22Rv1 (cell line): ENCODE data around the gene PLCB3.

ENCODE experiments used
- H3K27ac ChIP-seq: fragments of 450-650 bp; 2 replicates; pipeline ENCODE4 v1.5.1; 2017
- ZFX ChIP-seq: fragments of 450-650 bp; IDR thresholded peaks from 2 replicates; pipeline ENCODE4 v1.6.1; 2017; ENCODE audit warnings: antibody characterized with exemption, borderline replicate concordance
- TF ChIP-seq, protein P1 (sequence below): fragments of 450-650 bp; IDR thresholded peaks from 2 replicates; pipeline ENCODE4 v1.5.1; 2017; ENCODE audit warnings: mild to moderate bottlenecking

PLCB3 gene

DNA sequence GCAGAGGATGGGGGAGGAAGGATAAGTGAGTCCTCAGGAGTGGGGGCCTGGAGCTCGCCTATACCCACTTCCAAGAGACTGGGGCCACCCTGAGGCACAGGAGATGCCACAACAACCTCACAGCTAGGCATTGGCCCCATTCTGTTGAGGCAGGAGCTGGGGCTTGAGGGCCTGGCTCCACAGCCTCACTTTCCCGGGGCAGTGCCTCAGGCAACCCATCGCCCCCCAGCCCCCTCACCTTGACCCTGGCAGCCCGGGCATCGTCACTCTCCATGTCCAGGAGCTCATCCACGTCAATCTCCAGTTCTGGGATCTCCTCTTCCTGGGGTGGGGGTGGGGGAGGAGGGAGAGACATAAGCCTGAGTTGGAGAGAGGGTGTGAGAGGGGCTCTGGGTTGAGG is 6.4 kb upstream of the PLCB3 start:
- TF ChIP-seq ZFX: no peak
- TF ChIP-seq, protein P1, sequence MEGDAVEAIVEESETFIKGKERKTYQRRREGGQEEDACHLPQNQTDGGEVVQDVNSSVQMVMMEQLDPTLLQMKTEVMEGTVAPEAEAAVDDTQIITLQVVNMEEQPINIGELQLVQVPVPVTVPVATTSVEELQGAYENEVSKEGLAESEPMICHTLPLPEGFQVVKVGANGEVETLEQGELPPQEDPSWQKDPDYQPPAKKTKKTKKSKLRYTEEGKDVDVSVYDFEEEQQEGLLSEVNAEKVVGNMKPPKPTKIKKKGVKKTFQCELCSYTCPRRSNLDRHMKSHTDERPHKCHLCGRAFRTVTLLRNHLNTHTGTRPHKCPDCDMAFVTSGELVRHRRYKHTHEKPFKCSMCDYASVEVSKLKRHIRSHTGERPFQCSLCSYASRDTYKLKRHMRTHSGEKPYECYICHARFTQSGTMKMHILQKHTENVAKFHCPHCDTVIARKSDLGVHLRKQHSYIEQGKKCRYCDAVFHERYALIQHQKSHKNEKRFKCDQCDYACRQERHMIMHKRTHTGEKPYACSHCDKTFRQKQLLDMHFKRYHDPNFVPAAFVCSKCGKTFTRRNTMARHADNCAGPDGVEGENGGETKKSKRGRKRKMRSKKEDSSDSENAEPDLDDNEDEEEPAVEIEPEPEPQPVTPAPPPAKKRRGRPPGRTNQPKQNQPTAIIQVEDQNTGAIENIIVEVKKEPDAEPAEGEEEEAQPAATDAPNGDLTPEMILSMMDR: no peak
- peak overlapping the region; percentile 97 for H3K27ac ChIP-seq

DNA sequence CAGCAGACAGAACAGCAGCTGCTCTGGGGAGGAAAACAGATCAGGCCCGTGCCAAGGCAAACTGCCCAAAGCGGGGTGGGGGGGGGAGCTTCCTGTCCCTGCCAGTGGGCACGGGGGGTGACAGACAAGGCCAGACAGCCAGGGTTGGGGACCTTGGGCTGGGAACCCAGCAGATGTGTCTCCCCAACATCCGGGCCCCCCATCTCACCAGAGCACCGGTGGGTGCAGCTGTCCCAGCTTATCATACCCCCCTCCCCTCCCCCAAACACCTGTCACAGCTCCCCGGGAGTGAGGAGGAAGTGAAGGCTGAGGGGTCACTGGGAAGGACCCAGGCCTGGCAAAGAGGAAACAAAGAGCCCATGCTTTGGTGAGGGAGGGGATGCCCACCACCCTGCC is 5.9 kb upstream of the PLCB3 start:
- peak overlapping the region; percentile 97 for H3K27ac ChIP-seq
- TF ChIP-seq, protein P1: no peak
- TF ChIP-seq ZFX: no peak

DNA sequence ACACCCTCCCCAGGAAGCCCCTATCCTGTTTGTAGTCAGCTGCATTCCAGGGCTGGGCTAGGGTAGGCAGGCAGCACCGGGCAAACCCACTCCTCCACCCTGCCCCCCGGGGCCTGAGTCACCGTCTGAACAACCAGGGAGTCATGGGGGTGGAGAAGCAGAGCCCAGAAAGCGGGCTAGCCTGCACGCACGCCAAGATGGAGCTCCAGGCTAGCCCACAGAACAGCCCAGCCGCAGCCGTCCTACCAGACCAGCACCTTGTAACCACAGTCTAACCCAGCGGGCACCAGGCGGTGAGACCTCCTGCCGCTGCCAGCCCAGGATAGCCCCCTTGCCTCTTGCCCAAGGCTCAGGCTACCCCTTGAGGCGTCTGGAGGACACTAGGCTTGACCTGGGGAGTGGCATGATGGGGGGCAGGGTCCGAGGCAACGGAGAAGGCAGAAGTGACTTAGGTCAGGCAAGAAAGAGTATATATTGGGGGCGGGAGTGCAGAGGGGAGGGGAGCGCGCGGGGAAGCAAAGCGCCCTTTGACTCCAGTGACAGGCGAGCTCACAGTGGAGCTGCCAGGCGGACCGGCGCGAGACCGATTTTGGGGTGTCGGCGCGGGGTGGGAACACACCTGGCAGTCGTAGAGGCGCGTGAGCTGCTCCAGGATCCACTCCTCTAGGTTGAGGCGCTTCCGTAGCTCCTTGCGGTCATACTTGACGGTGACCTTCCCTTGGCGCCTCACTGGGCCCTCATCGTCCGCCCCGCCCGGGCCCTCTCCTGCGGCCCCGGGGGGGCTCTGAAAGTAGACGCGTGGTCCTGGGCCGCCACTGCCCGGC is 5.3 kb upstream of the PLCB3 start:
- H3K27ac ChIP-seq: peak overlapping the region; percentile 97
- TF ChIP-seq, protein P1: no peak
- no peak for TF ChIP-seq ZFX

DNA sequence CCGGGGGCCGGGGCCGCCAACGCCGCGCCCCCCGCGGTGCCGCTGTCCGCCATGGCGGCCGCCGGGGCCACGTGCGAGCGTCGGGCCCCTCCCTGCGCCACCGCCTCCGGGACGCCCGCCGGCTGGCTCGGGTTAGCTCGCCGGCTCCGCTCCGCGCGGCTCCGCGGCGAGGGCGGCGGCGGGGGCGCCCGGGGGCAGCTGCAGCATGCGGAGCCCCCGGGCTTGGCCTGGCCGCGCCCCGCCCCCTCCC is 4.8 kb upstream of the PLCB3 start:
- H3K27ac ChIP-seq: peak overlapping the region; percentile 97

DNA sequence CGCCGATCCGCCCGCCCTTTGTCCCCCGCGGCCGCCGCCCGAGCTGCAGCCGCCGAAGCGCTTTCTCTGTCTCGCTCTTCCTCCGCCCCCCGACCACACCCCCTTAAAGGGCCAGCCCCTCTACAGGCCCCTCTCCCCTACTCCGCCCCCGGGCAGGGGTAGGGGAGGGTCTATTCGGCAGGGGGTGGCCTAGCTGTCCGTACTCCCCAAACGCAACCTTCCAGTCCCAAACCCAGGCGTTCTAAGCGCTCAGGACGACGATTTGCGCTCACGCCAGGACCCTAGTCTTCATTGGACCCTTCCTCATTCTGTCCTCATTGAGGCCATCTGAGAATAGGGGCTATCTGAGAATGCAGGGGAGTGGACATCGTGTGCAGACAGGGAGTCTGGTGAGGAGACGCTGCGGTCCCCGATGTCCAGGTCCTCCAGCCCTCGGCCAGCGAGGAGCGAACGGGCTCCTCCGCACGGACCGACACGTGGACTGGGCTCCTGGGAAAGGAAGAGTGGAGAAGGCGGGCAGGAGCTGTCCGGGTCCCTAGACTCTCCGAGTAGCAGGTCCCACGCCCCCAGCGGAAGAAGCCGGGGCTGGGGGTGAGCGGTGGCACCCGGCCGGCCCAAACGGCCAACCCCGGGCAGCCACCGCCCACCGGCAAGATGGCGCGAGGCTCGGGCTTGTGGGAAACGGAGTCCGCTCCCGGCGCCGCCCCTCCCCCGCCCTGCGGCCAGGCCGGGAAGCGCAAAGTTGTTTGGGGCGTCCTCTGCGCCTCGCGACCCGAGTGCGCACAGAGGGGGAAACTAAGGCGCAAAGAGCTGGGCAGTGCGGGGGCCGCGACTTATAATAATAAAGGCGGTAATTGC is 4.2 kb upstream of the PLCB3 start, which contains the start of gene PPP1R14B:
Gene PPP1R14B, minus strand, starts transcription at position 73 of the 858 bp plus-strand sequence. CDS start 270 bp downstream, outside the sequence.
- peak within 1 kb of the TSS; percentile 97 for H3K27ac ChIP-seq
- TF ChIP-seq ZFX: no peak
- TF ChIP-seq, protein P1: 0 out of 2 replicates have a peak, but pooled peaks have one; percentile 16

DNA sequence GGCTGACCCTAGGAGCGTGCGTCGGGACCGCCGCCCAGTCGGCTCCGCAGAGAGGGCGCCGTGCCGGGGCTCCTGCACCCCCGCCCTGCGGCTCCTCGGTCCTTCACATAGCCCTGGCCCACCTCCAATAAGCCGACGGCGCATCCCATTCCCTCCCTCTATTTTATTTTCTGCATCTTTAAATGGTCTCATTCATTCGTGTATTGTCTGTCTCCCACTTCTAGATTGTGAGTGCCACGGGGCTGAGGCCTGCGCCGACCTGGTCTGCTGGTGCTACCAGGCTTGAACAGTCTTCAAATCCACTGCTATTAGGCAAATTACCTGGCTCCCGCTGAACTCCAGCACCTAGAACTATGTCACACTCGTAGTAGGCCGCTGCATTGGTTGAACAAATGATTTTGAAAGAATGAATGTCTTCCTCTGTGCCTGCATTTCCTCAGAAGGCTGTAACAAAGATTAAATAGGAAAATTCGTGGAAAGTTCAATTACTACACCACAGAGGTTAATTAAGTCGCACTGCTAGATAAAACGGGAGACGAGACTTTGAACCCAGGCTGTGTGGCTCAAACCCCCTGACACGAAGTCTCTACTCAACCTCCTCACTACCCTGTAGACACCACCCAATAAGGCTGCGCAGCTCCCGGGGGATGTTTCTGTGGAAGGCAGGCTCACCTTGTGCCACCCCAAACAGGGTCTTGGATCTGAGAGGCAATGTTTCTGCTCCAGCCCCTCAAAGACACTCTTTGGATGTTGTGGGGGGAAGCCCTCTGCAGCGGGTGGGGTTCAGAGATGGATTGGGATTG is 3.4 kb upstream of the PLCB3 start:
- peak overlapping the region; percentile 97 for H3K27ac ChIP-seq
- TF ChIP-seq, protein P1: no peak
- TF ChIP-seq ZFX: no peak

DNA sequence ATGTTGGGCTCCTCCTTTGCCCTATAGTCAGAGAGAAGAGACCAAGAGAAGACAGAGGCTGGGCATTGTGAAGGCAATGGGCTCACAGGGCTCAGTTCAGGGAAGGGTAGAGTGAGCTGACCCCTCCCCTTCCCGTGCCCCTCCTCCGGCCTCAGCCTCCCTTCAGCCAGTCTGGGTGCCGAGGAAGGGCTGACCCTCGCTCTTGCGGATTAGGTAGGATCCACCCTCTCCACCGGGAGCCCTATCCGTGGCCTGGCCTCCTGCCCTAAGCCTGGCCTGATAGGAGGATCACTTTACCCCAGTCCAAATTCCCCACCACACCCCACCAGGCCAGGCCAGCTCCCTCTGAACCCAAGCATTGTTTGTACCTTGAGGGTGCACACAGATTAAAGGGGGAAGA is 2.8 kb upstream of the PLCB3 start:
- no peak overlapping the region for H3K27ac ChIP-seq
- TF ChIP-seq, protein P1: no peak
